Sigmoid colon (tissue), 4 donors: ENCODE results near the gene IYD.

Experiments used
- CTCF ChIP-seq, 4 experiments: fragments of 450-650 bp in 3 of 4; fragments of 200-600 bp in 1 of 4; IDR thresholded peaks; one replicate each; pipeline ENCODE4 v1.5.1; 2016 to 2019; ENCODE audit warnings: antibody characterized with exemption in 4 of 4, mild to moderate bottlenecking in 3 of 4, moderate library complexity in 2 of 4
- EP300 ChIP-seq, 4 donors: sonication (generic); formaldehyde crosslinking; IDR thresholded peaks; one replicate each; pipeline ENCODE4 v1.6.1; 2017; ENCODE audit warnings: antibody characterized with exemption in 4 of 4
- POLR2A ChIP-seq, 2 donors: fragments of 450-650 bp; IDR thresholded peaks; one replicate each; pipeline ENCODE4 v1.6.1; 2016; ENCODE audit warnings: antibody characterized with exemption in 2 of 2, mild to moderate bottlenecking in 2 of 2, moderate library complexity in 2 of 2
- POLR2AphosphoS5 ChIP-seq, 4 donors: sonication (generic); formaldehyde crosslinking; IDR thresholded peaks; one replicate each; pipeline ENCODE4 v1.6.1; 2017; ENCODE audit warnings: antibody characterized with exemption in 4 of 4

- no peak for TF ChIP-seq POLR2AphosphoS5 (IDR thresholded peaks at IDR 0.05)
- TF ChIP-seq CTCF (IDR thresholded peaks at IDR 0.05): no peak
- no peak for TF ChIP-seq EP300 (IDR thresholded peaks at IDR 0.05)
- no peak for TF ChIP-seq POLR2A (IDR thresholded peaks at IDR 0.05)
These were observed 45.6 kb upstream of the IYD start for GRCh38 chr6:150323205-150323604.
